GM21515 (cell line): ENCODE data around the gene DDX27.

Source experiments
- ATAC-seq: cut with Tn5 transposase; IDR thresholded peaks from one replicate; pipeline ENCODE4 v1.9.1; 2021; ENCODE audit not compliant: unreplicated experiment

The DDX27 gene

GRCh38 chr20:49287555-49288249, 68.5 kb downstream of the DDX27 start:
- ATAC-seq = no peak

GRCh38 chr20:49288250-49288751, 69.1 kb downstream of the DDX27 start:
- no peak for ATAC-seq

GRCh38 chr20:49288784-49289696, 69.8 kb downstream of the DDX27 start:
- no peak for ATAC-seq

- ATAC-seq = no peak
Observed at GRCh38 chr20:49290608-49291191, 71.5 kb downstream of the DDX27 start.

GRCh38 chr20:49291200-49291599, 72.0 kb downstream of the DDX27 start:
- ATAC-seq = no peak

- ATAC-seq = no peak
Observed at GRCh38 chr20:49292010-49292409, 72.8 kb downstream of the DDX27 start.

GRCh38 chr20:49293122-49293521, 73.9 kb downstream of the DDX27 start:
- no peak for ATAC-seq
